HG03280 (cell line): ENCODE data around the gene OR2H1.
"Not testable (repeated sequence)": the region's sequence is repeated elsewhere in the genome, so short reads cannot be mapped to it uniquely, and the experiment has no call there.

Experiments
- ATAC-seq: cut with Tn5 transposase; IDR thresholded peaks from one replicate; pipeline ENCODE4 v1.9.1; 2021; ENCODE audit warnings: mild to moderate bottlenecking, moderate library complexity; ENCODE audit not compliant: unreplicated experiment

The OR2H1 gene

GRCh38 chr6:29456971-29457370 is at the start of gene OR2H1, which contains the start of gene OR11A1:
Gene OR2H1 (plus strand): TSS chr6:29457155. CDS start chr6:29461770, 4,615 bp downstream.
Gene OR11A1 (minus strand): TSS chr6:29457071. CDS start chr6:29427641, 29,430 bp downstream.
- ATAC-seq = no peak

GRCh38 chr6:29414588-29414987 is 42.4 kb upstream of the OR2H1 start, which contains the start of gene OR12D1:
Gene OR12D1 (plus strand): TSS chr6:29414928.
- no peak for ATAC-seq

- no peak for ATAC-seq
Observed at GRCh38 chr6:29419516-29419915, 37.4 kb upstream of the OR2H1 start.

- ATAC-seq = no peak
Observed at GRCh38 chr6:29424168-29424567, 32.8 kb upstream of the OR2H1 start.

GRCh38 chr6:29424575-29424974 is 32.4 kb upstream of the OR2H1 start:
- no peak for ATAC-seq

- no peak for ATAC-seq
Observed at GRCh38 chr6:29425075-29425474, 31.9 kb upstream of the OR2H1 start.

- ATAC-seq = no peak
Observed at GRCh38 chr6:29426654-29427053, 30.3 kb upstream of the OR2H1 start.

- not testable (repeated sequence) for ATAC-seq
Observed at GRCh38 chr6:29436730-29437129, 20.2 kb upstream of the OR2H1 start.

GRCh38 chr6:29439006-29439405 is 17.9 kb upstream of the OR2H1 start, which contains the start of gene OR10C1:
Gene OR10C1 (plus strand): TSS chr6:29439306. CDS start chr6:29440016, 710 bp downstream.
- no peak for ATAC-seq

GRCh38 chr6:29442719-29443118 is 14.2 kb upstream of the OR2H1 start:
- ATAC-seq = no peak

GRCh38 chr6:29444031-29444430 is 12.9 kb upstream of the OR2H1 start:
- not testable (repeated sequence) for ATAC-seq

GRCh38 chr6:29447670-29448069 is 9.3 kb upstream of the OR2H1 start:
- ATAC-seq = no peak

- no peak for ATAC-seq
Observed at GRCh38 chr6:29451471-29452193, 5.3 kb upstream of the OR2H1 start.

GRCh38 chr6:29461021-29461814 is 4.3 kb downstream of the OR2H1 start:
- no peak for ATAC-seq

GRCh38 chr6:29462022-29462421 is 5.1 kb downstream of the OR2H1 start:
- no peak for ATAC-seq

- ATAC-seq = no peak
Observed at GRCh38 chr6:29465279-29465678, 8.3 kb downstream of the OR2H1 start.

- ATAC-seq = no peak
Observed at GRCh38 chr6:29465801-29466200, 8.8 kb downstream of the OR2H1 start.

- ATAC-seq = no peak
Observed at GRCh38 chr6:29466241-29466640, 9.3 kb downstream of the OR2H1 start.

GRCh38 chr6:29474996-29475395 is 18.0 kb downstream of the OR2H1 start:
- no peak for ATAC-seq

- ATAC-seq = no peak
Observed at GRCh38 chr6:29477923-29478450, 21.0 kb downstream of the OR2H1 start.

GRCh38 chr6:29478740-29479139 is 21.8 kb downstream of the OR2H1 start:
- no peak for ATAC-seq

- ATAC-seq = no peak
Observed at GRCh38 chr6:29479560-29479959, 22.6 kb downstream of the OR2H1 start.
